GM21723 (cell line): Measurements from ENCODE around the gene HYLS1.

ENCODE experiments used
- ATAC-seq: cut with Tn5 transposase; IDR thresholded peaks from one replicate; pipeline ENCODE4 v1.9.1; 2021; ENCODE audit warnings: mild to moderate bottlenecking, moderate library complexity; ENCODE audit not compliant: unreplicated experiment

HYLS1 gene

DNA sequence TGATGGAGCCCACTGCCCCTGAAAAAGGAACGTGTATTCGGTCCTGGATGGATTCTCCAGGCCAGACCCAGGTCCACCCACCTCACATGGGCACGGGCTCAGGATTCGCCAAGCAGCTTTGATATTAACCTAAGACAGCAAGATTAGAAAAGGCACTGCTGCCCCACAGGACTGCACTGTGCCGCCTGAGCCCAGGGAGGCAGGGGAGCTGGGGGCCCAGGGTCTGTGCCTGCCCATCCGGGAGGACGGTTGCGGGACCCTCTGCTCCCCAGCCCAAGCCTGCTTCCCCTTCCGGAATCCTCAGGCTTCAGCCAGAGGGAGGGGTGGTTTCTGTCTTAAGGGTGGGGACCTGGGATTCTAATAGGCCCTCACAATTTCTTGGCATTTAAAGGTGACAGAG is 44.8 kb downstream of the HYLS1 start:
- no peak for ATAC-seq

DNA sequence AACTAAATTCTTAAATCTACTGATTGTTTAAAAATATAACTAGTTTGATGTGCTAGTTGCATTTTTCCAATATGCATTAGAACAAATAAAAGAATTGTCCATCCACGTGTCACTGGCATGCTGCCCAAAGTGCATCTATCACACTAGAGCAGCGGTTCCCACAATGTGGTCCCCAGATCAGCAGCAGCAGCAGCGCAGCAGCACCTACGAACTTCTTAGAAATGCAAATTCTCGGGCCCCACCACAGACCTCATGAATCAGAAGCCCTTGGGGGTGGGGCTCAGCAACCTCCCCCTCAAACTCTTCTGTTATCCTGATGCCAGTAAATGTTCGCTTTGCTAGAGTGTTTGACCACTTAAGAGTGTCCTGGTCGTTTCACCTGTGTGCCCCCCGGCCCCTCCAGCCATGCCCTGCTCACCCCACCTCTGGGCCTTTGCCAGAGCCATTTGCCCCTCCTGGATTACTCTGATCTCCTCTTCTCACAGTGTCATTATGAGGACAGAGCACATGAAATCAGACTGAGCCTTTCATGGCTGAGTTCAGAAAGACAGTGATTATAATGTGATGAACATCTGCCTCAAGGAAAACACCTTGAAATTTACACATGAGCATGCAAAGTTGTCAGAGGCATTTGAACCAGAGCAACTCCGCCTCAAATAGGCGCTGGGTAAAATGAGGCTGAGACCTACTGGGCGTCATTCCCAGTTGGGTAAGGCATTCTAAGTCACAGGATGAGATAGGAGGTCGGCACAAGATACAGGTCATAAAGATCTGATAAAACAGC is 45.8 kb downstream of the HYLS1 start:
- no peak for ATAC-seq

- ATAC-seq, result no peak
These were observed 47.0 kb downstream of the HYLS1 start for GRCh38 chr11:125934473-125934872.

DNA sequence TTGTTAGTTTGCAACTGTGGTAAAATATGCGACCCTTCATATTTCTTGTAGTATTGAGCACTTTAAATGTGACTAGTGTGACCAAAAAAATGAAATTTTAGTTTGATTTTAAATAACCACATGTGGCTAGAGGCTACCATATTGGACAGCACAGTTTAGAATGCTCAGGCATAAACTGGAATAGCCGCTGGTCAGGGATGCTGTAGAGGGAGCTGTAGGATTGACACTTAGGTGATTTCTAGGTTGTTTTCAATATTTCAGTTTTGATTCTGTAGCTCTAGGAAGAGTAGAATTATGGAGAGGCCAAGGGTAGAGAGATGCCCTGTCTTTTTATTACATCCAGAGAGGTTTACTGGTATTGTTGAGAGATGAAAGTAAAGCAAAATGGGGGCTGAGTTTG is 47.6 kb downstream of the HYLS1 start:
- ATAC-seq, result no peak

- ATAC-seq, result no peak
These were observed 48.2 kb downstream of the HYLS1 start for GRCh38 chr11:125935618-125936199.

DNA sequence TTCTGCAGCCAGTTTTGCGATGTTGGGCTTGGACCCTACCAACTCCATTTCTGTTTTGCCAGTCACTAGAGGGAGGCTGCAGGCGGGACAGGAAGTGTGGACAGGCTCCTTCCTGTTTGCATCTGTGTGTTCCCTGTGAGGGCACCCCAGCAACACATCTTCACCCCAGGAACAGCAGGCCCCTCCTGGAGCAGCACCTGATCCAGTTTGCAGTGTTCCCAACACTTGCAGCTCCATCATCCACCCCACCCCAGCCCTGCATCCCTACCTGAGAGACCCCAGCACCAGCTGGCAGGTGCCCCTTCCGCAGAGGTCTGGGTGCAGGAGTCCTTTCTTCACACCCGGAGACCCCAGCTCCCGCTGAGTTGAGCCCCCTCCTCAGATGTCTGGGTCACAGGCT is 51.0 kb downstream of the HYLS1 start:
- ATAC-seq, result no peak

DNA sequence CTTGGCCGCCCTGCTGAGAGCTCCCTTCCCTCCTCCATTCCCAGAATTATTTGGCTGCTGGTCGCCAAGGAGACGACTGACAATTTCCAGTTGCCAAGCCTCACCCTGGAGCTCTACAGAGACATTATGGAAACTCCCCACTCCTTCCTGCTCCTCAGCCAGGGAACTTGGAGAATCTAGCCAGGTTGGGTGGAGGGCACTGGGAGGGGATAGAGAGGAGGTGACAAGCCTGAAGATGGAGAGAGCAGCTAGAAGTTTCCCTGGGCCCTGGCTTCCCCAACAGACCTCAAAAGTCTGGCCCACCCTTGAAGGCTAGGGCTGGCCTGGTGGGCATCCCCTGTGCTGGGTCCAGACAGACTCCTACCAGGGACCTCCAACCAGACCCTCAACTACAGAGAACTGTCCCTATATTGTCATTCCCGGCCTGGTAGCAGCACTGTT is 51.6 kb downstream of the HYLS1 start:
- ATAC-seq, result no peak

- ATAC-seq, result no peak
These were observed 52.7 kb downstream of the HYLS1 start for GRCh38 chr11:125940145-125940544.

GRCh38 chr11:125941267-125941618 is 53.8 kb downstream of the HYLS1 start:
- ATAC-seq, result no peak

GRCh38 chr11:125941619-125942611 is 54.4 kb downstream of the HYLS1 start:
- ATAC-seq, result no peak

- ATAC-seq, result no peak
These were observed 55.4 kb downstream of the HYLS1 start for GRCh38 chr11:125942771-125943428.

DNA sequence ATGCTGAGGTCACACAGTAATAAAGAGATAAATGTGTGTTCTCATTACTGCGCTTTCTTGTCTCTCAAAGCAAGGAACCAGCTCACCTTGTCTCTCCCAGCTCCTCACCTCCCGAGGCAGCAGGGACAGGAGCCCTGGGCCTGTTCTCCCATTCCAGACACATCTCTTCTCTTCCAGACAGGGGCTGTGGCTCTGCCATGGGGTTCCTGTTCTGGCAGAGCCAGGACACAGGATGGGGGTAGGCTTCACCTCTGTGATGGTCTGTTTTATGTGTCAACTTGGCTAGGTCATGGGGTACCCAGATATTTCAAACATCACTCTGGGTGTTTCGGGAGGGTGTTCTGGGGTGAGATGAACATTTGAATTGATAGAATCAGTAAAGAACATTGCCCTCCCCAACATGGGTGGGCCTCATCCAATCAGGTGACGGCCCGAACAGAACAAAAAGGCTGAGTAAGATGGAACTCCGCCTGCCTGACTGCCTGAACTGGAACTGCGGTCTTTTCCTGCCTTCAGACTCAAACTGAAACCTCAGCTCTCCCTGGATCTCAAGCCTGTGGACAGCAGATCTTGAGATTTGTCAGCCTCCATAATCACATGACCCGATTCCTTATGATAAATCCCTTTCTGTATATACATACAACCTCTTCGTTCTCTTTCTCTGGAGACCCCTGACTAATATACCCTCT is 56.3 kb downstream of the HYLS1 start:
- no peak for ATAC-seq

GRCh38 chr11:125944350-125945010 is 57.0 kb downstream of the HYLS1 start:
- ATAC-seq, result no peak

- no peak for ATAC-seq
These were observed 57.7 kb downstream of the HYLS1 start for GRCh38 chr11:125945011-125945796.

- ATAC-seq, result no peak
These were observed 58.5 kb downstream of the HYLS1 start, which contains the start of gene VSIG10L2 for GRCh38 chr11:125945797-125946520. TSS of gene VSIG10L2 (plus strand) at chr11:125946044. CDS start at chr11:125946056, 12 bp downstream.

- no peak for ATAC-seq
These were observed 59.4 kb downstream of the HYLS1 start for GRCh38 chr11:125946712-125947418.

DNA sequence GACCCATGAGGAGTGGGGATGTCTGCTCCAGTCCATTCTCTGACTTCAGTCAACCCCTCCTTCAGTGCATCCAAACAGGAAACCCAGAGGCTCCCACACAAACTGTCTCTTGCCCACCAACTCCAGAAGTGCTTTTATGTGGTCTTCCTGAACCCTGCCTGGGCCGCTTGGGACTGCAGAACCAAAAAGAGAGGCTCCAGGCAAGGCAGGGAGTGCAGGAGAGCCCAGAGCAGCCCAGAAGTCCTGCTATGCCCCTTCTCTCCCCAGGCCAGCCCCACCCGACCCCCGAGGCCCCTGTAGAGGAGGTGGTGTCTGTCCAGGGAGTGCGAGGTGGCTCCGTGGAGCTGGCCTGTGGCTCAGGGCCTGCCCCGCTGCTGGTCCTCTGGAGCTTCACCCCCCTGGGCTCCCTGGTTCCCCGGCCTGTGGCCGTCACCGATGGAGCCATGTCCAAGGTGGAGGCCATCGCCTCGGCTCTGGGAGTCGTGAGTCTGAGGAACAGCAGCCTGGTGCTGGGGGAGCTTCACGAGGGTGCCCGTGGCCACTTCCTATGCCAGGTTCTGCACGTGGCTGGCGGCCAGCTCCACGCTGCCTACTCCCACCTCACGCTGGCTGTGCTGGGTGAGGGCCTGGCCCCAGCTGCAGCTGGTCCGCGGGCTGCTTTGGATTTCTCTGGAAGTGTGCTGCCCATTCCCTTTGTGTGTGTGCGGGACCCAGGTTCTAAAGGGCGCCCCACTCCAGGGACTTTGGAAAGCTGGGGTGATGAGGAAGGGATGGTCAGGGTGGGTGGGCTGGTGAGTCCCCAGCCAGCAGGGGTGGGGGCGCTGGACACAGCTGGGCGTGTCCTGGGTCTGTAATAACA is 60.2 kb downstream of the HYLS1 start:
- ATAC-seq, result no peak
